ENCODE measurements around the gene GNAO1. TPM values are rescaled to one million over a fixed set of nuclear protein-coding genes. Genes with fewer than 3 reads are reported as not detected.

Gene GNAO1
- total RNA-seq, 1 experiment from 2014 or later, result not detected

GRCh38 chr16:56336071-56336688 is 144.9 kb downstream of the GNAO1 start:
- CTCF ChIA-PET, result no interaction called here
- no peak for DNase-seq
- Mint-ChIP-seq H3K27ac (ENCODE audit: unreplicated experiment) (no peak overlapping the region), H3K4me1 (ENCODE audit: low read depth, unreplicated experiment) (no peaks in the 10 kb centered on the region), H3K4me3 (ENCODE audit: low read depth, unreplicated experiment) (no peak overlapping the region), H3K27me3 (ENCODE audit: unreplicated experiment) (peaks cover 28% of the 10 kb centered on the region), H3K9me3 (ENCODE audit: low read depth, unreplicated experiment) (no peaks in the 10 kb centered on the region), H3K36me3 (ENCODE audit: insufficient read depth, unreplicated experiment) (no peaks in the 10 kb centered on the region)
- intact Hi-C loops (cut with micrococcal nuclease; ENCODE audit: unreplicated experiment), result no loop called here
- no TSS peak for BruUV-seq (replicated peaks)
- TF ChIP-seq CTCF (IDR thresholded peaks at IDR 0.05; ENCODE audit: unreplicated experiment), result no peak

GRCh38 chr16:56336711-56337110 is 145.4 kb downstream of the GNAO1 start:
- H3K4me3 Mint-ChIP-seq (ENCODE audit: low read depth, unreplicated experiment), result no peak overlapping the region
- intact Hi-C loops (cut with micrococcal nuclease; ENCODE audit: unreplicated experiment), result no loop called here
- H3K36me3 Mint-ChIP-seq (ENCODE audit: insufficient read depth, unreplicated experiment), result no peaks in the 10 kb centered on the region
- BruUV-seq (replicated peaks), result no TSS peak
- TF ChIP-seq CTCF (IDR thresholded peaks at IDR 0.05; ENCODE audit: unreplicated experiment), result no peak
- H3K27me3 Mint-ChIP-seq (ENCODE audit: unreplicated experiment), result peaks cover 28% of the 10 kb centered on the region
- H3K4me1 Mint-ChIP-seq (ENCODE audit: low read depth, unreplicated experiment), result no peaks in the 10 kb centered on the region
- CTCF ChIA-PET, result no interaction called here
- H3K27ac Mint-ChIP-seq (ENCODE audit: unreplicated experiment), result no peak overlapping the region
- no peaks in the 10 kb centered on the region for H3K9me3 Mint-ChIP-seq (ENCODE audit: low read depth, unreplicated experiment)
- DNase-seq, result no peak

- CTCF ChIA-PET, result no interaction called here
- BruUV-seq (replicated peaks), result no TSS peak
- intact Hi-C loops (cut with micrococcal nuclease; ENCODE audit: unreplicated experiment), result no loop called here
- no peaks in the 10 kb centered on the region for H3K9me3 Mint-ChIP-seq (ENCODE audit: low read depth, unreplicated experiment)
- no peak overlapping the region for H3K27ac Mint-ChIP-seq (ENCODE audit: unreplicated experiment)
- no peak for DNase-seq
- H3K4me1 Mint-ChIP-seq (ENCODE audit: low read depth, unreplicated experiment), result no peaks in the 10 kb centered on the region
- H3K36me3 Mint-ChIP-seq (ENCODE audit: insufficient read depth, unreplicated experiment), result no peaks in the 10 kb centered on the region
- TF ChIP-seq CTCF (IDR thresholded peaks at IDR 0.05; ENCODE audit: unreplicated experiment), result no peak
- no peak overlapping the region for H3K4me3 Mint-ChIP-seq (ENCODE audit: low read depth, unreplicated experiment)
- peaks cover 23% of the 10 kb centered on the region for H3K27me3 Mint-ChIP-seq (ENCODE audit: unreplicated experiment)
These were observed 146.0 kb downstream of the GNAO1 start for GRCh38 chr16:56337131-56337857.

GRCh38 chr16:56337858-56338325 is 146.6 kb downstream of the GNAO1 start:
- no TSS peak for BruUV-seq (replicated peaks)
- CTCF ChIA-PET, result no interaction called here
- H3K4me1 Mint-ChIP-seq (ENCODE audit: low read depth, unreplicated experiment), result no peaks in the 10 kb centered on the region
- H3K27ac Mint-ChIP-seq (ENCODE audit: unreplicated experiment), result no peak overlapping the region
- H3K9me3 Mint-ChIP-seq (ENCODE audit: low read depth, unreplicated experiment), result no peaks in the 10 kb centered on the region
- H3K27me3 Mint-ChIP-seq (ENCODE audit: unreplicated experiment), result peaks cover 21% of the 10 kb centered on the region
- no peaks in the 10 kb centered on the region for H3K36me3 Mint-ChIP-seq (ENCODE audit: insufficient read depth, unreplicated experiment)
- intact Hi-C loops (cut with micrococcal nuclease; ENCODE audit: unreplicated experiment), result no loop called here
- H3K4me3 Mint-ChIP-seq (ENCODE audit: low read depth, unreplicated experiment), result no peak overlapping the region
- TF ChIP-seq CTCF (IDR thresholded peaks at IDR 0.05; ENCODE audit: unreplicated experiment), result no peak
- DNase-seq, result no peak
